Activated naive CD8-positive, alpha-beta T cell treated with anti-CD3 and anti-CD28 coated beads, Interleukin-2, amount 50 U/mL, for 24 hours (primary cell): ENCODE results near the gene LRRC57.
A peak's percentile ranks its signal among the peaks of the same experiment; 100 is the strongest.

Source experiments
- ATAC-seq: fragments of 150-1000 bp; cut with Tn5 transposase; one replicate; pipeline ENCODE4 v1.10.0; 2021
- DNase-seq: peaks from one replicate; pipeline ENCODE4 v3.0.0; 2021
- H3K27ac Mint-ChIP-seq: one replicate; pipeline ENCODE4 v1.8.0; 2021; ENCODE audit warnings: mild to moderate bottlenecking, mixed read lengths
- H3K27me3 Mint-ChIP-seq: one replicate; pipeline ENCODE4 v1.8.0; 2021; ENCODE audit warnings: mixed read lengths
- H3K36me3 Mint-ChIP-seq: one replicate; pipeline ENCODE4 v1.8.0; 2021; ENCODE audit warnings: low read depth, mixed read lengths
- H3K4me1 Mint-ChIP-seq: one replicate; pipeline ENCODE4 v1.8.0; 2021; ENCODE audit warnings: mixed read lengths
- H3K4me3 Mint-ChIP-seq: one replicate; pipeline ENCODE4 v1.8.0; 2021; ENCODE audit warnings: mild to moderate bottlenecking, moderate library complexity, mixed read lengths
- H3K9me3 Mint-ChIP-seq: one replicate; pipeline ENCODE4 v1.8.0; 2021; ENCODE audit warnings: mixed read lengths

The LRRC57 gene

GRCh38 chr15:42490671-42491538, 57.7 kb downstream of the LRRC57 start, which contains the start of gene ZNF106:
TSS of gene ZNF106 (minus strand) at chr15:42491141. CDS start at chr15:42472289, 18,852 bp downstream.
- H3K4me3 Mint-ChIP-seq, result peak within 1 kb of the TSS; percentile 88
- H3K9me3 Mint-ChIP-seq, result no peaks in the 10 kb centered on the region
- no peaks in the 10 kb centered on the region for H3K27me3 Mint-ChIP-seq
- H3K36me3 Mint-ChIP-seq, result peaks cover 8% of the 10 kb centered on the region
- peak within 1 kb of the TSS; percentile 97 for H3K27ac Mint-ChIP-seq
- DNase-seq (peak; percentile 89), ATAC-seq (peak; percentile 64)
- H3K4me1 Mint-ChIP-seq, result peaks cover 52% of the 10 kb centered on the region

- ATAC-seq, result no peak
- Mint-ChIP-seq H3K36me3 (peaks cover 8% of the 10 kb centered on the region), H3K9me3 (no peaks in the 10 kb centered on the region), H3K4me1 (peaks cover 48% of the 10 kb centered on the region), H3K27me3 (no peaks in the 10 kb centered on the region), H3K4me3 (peak overlapping the region; percentile 88), H3K27ac (peak overlapping the region; percentile 97)
- no peak for DNase-seq
Measured at GRCh38 chr15:42490291-42490670, 58.3 kb downstream of the LRRC57 start.
